Measurements from ENCODE around the gene FHOD3. TPM values are rescaled to one million over a fixed set of nuclear protein-coding genes. Genes with fewer than 3 reads are reported as not detected.

Gene FHOD3
- total and polyA plus RNA-seq, 2 experiments from 2014 or later = 2.7 to 8.7 TPM

GRCh38 chr18:36772241-36772723, 474.8 kb downstream of the FHOD3 start (continued):
- TF ChIP-seq ZNF462 (CRISPR knock-in tag; IDR thresholded peaks at IDR 0.05) (no peak), ZNF331 (CRISPR knock-in tag; IDR thresholded peaks at IDR 0.05; ENCODE audit: low read depth) (no peak), EZH2phosphoT487 (IDR thresholded peaks at IDR 0.05; ENCODE audit: unreplicated experiment) (no peak), STAT1 (IDR thresholded peaks at IDR 0.05; ENCODE audit: unreplicated experiment) (no peak), POLR2AphosphoS5 (IDR thresholded peaks at IDR 0.05; ENCODE audit: low read depth) (no peak)

- Histone ChIP-seq H3K27ac (ENCODE audit: low read depth) (no peak overlapping the region), H3K4me1 (ENCODE audit: insufficient read depth) (0 out of 2 replicates have a peak, but pooled peaks cover 6% of the 10 kb centered on the region), H3K79me2 (replicated peaks; ENCODE audit: insufficient read depth) (no peaks in the 10 kb centered on the region), H3K4me3 (no peak overlapping the region), H3K36me3 (ENCODE audit: insufficient read depth) (no peaks in the 10 kb centered on the region; the same call in 1 of the 2 replicates), H3K9me2 (ENCODE audit: insufficient read depth) (no peaks in the 10 kb centered on the region), H4K20me1 (replicated peaks; ENCODE audit: insufficient read depth) (no peaks in the 10 kb centered on the region), H3K4me2 (no peak overlapping the region), H3K27me3 (ENCODE audit: insufficient read depth) (no peaks in the 10 kb centered on the region), H2AFZ (no peak overlapping the region), H3F3A (replicated peaks; ENCODE audit: low read depth) (no peaks in the 10 kb centered on the region)
- DNase-seq (ENCODE audit: low spot score) (no peak), ATAC-seq (no peak)
- Mint-ChIP-seq H3K36me3 (ENCODE audit: low read depth) (no peaks in the 10 kb centered on the region), H3K27me3 (ENCODE audit: insufficient read depth, low read depth, poor library complexity) (peaks cover 5% of the 10 kb centered on the region), H3K4me3 (no peak overlapping the region), H3K4me1 (peaks cover 11% of the 10 kb centered on the region), H3K9me3 (no peaks in the 10 kb centered on the region), H3K27ac (no peak overlapping the region)
- TF ChIP-seq JUNB (IDR thresholded peaks at IDR 0.05; ENCODE audit: unreplicated experiment) (no peak), NANOG (IDR thresholded peaks at IDR 0.05; ENCODE audit: borderline replicate concordance) (no peak), EZH2 (IDR thresholded peaks at IDR 0.05; ENCODE audit: low read depth, unreplicated experiment) (no peak), ZNF114 (CRISPR knock-in tag; IDR thresholded peaks at IDR 0.05) (no peak), ZNF462 (CRISPR knock-in tag; IDR thresholded peaks at IDR 0.05) (no peak)
Observed at GRCh38 chr18:36775396-36775795, 477.9 kb downstream of the FHOD3 start.
